HG02938 (cell line): ENCODE data around the gene PDHB.

ENCODE experiments used
- ATAC-seq: cut with Tn5 transposase; IDR thresholded peaks from one replicate; pipeline ENCODE4 v1.9.1; 2021; ENCODE audit warnings: mild to moderate bottlenecking, moderate library complexity; ENCODE audit not compliant: unreplicated experiment

Gene PDHB

DNA sequence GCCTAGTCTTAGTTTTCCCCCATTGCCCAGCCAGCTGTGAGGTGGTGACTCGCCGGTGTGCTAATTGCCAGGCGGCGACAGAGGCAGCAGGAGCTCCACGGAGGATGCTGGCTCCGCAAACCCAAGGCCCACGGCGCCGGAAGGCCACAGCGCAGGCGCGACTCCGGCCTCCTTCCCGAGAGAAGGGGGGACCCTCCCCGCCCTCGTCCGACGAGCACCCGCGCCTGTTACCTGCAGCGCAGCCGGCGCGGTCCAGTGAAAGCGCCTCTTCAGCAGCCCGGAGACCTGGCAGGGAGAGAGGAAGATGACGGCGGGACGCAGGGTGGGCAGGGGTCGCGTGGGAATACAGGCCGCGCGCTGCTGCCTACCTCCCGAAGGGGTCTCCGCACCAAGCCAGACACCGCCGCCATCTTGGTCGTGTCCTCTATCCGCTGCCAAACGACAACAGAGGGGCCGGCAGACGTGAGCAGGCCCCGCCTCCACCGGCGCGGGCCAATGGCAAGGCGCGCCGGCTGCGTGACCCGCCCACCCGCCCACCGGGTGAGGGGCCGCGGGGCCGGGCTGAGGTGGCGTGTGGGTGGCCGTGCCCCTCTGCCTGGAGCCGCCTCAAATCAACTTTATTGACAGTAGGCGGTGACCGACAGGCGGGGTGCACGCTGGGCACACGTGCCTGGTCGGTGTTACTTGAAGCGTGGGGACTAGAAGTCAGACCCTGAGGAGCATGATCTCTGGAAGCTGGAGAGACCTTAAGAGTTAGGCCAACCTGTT lies at the start of gene PDHB:
Gene PDHB (minus strand): TSS at position 433 of the 768 bp plus-strand sequence. CDS start 23 bp downstream, at position 410.
- peak; percentile 89 for ATAC-seq

DNA sequence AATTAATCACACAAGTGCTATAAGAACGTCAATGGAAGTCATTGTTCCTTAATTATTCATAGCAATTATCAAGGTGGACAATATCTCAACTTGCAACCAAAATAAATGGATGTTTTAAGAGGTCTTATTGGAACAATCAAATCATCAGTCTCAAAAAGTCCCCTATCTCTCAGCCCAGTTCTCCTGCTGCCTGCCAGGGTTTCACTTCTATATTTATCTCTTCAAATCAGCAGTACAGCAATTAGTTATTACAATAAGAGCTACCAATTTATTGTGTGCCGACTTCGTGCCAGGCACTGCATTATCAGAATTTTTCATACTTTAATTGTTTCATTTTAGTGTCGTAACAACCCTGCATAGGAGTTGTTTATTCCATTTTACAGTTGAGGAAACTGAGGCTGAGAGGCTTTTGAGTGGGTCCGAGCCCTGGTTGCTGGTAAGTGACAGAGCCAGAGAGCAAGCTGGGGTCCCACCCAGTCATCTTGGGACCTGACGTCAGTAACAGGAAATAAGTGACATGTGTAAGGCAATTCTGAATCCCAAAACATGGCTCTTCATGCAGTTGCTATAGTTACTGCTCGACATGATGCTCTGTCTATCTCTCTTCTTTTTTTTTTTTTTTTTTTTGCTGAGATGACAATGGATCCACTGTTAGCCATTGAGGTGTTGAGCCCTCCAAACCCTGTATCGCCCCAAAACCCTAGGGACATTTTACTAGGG lies 49.4 kb upstream of the PDHB start:
- ATAC-seq = no peak

DNA sequence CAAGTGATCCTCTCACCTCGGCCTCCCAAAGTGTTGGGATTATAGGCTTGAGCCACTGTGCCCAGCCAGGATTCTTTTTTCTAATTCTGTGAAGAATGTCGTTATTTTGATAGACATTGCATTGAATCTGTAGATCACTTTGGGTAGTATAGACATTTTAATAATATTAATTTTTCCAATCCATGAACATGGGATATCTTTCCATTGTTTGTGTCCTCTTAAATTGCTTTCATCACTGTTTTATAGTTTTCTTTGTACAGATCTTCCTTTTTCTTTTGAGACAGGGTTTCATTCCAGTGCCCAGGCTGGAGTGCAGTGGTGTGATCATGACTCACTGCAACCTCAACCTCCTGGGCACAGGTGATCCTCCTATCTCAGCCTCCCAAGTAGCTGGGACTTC lies 46.7 kb upstream of the PDHB start:
- ATAC-seq = no peak

DNA sequence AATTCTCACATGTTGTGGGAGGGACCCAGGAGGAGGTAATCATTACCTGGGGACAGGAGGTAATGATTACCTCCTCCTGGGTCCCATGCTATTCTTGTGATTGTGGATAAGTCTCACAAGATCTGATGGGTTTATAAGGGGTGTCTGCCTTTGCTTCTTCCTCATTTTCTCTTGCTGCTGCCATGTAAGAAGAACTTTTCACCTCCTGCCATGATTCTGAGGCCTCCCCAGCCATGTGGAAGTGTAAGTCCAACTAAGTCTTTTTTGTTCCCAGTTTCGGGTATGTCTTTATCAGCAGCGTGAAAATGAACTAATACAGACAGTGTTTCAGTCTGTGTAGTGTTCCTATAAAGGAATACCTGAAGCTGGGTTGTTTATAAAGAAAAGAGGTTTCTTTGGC lies 45.1 kb upstream of the PDHB start:
- no peak for ATAC-seq

- ATAC-seq = no peak
Observed at GRCh38 chr3:58474967-58475578, 41.4 kb upstream of the PDHB start.

DNA sequence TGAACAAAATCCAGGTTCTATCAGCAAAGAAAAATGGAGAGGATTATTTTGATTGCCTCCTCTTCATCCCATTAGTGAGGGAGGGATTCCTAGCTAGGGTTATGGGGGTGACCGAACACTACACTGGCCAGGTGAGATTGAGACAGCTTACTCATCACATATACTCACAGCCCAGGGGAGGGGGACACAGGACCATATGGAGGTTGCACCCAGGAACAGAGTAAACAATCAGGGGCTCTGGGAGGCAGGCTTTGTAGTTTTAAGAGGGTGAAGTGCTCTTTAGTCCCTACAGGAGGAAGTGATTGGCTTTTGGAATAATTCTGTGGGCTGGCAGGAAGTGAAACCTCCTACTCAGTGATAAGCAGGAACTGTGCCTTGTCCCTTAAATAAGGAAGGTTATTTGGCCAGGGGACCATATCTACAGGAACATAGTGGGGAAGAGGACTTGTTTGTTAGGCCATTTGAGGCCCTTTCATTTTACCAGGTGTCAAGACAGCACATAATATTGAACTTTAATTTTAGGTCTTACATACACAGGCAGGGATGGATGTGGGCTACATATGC lies 40.8 kb upstream of the PDHB start:
- no peak for ATAC-seq

GRCh38 chr3:58473275-58473674 lies 39.6 kb upstream of the PDHB start:
- no peak for ATAC-seq

DNA sequence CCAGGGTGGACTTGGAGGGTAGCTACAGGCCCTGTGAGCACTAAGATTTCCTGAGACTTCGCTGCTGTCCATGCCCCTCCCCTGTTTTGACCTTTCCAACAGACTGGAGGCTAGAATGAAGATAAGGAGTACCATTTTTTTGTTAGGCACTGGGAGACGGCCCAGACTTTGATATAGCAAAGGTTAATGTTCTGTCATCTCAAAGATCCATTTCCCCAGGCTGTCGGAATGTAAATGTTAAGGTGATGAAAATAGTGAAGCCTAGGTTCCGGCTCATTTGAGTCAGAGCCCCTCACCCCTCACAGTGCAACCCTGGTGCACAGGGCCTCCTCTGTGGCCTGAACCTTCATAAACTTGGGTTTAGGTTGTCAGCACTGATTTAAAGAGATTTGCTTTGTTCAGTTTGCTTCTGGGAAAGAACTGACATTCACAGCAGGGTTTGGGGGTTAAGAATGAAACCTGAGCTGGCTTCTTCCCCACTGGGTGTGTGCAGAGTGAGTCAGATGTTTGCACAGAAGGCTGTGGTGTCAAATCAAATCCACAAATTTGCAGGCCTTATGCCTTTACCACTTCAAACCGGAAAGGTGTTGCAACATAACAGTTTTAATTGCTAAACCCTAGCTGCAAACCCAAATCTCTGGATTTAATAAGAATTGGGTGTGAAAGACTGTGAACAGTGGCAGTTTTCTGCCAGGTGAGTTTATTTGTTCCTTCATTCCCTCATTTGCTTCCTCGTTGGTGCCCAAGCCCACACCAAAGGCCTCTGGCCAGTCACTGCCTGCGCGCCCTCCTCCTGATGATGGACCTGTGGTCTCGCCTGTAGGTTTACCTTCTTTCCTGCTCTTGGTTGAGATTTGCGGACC lies 37.6 kb upstream of the PDHB start:
- peak; percentile 49 for ATAC-seq

DNA sequence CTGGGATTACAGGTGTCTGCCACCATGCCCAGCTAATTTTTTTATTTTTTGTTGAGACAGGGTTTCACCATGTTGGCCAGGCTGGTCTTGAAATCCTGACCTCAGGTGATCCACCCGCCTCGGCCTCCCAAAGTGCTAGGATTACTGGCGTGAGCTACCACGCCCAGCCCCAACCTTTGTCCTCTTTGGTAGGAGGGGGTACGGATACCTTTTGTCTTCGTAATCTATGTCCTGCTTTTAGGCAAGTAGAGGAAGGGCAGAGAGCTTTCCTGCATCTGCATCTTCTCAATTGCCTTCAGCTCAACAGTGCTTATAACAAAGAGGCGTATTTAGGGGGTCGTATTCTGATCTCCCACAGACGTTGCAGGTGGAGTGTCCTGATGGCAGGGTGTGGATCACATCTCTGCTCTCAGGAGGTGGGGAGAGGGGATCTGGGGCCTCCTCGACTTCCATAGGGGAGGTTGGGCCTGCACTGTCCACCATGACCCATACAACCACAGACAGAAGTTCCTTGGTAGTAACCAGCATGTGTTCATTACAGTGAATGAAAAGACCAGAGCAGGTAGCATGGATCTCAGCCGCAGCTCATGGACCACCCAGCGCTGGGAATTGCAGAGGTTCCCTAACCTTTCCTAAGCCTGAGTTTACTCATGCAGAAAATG lies 36.9 kb upstream of the PDHB start:
- no peak for ATAC-seq

DNA sequence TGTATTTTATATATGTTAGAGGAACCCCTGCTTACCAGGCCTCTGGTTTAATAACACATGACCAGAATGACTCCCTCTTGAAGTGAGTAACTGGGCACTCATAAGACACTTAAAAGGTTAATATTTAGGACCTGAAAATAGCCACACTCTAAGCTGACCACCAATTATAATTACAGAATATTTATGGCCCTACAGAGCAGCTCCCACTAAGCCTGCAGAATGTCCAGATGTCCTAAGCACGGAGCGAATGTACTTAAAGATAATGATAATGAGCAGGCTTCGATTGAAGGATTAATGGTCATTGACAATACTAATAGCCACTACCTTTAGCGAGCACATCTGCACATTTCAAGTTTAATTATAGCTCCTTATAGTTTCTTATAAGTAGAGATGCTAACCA lies 35.5 kb upstream of the PDHB start:
- no peak for ATAC-seq

DNA sequence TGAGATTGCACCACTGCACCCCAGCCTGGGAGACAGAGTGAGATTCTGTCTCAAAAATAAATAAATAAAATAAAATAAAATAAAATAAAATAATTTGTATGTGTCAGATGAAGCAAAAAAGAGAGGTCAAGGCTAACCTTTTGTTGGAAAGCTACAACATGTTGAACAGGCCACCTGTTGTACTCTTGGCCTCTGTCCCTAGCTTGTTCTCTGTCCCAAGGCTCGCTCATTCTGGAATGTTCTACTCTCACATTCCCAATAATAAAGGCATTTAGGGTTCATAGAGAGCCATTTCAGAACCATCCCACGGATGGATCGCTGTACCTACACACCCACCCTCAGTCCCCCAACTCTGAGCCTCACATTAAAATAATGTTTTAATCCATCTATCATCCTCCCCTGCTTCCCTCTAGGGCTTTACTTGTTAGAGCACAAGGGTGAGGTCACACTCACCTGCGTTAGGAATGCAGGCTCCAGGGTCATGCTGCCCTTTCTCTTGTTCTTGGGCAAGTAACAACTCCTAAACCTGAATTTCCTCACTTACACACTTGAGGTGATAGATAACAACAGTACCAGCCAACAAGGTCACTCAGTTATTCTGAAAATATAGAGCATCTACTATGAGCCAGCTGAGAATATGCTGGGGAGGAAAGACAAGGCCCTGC lies 33.4 kb upstream of the PDHB start:
- ATAC-seq = no peak

GRCh38 chr3:58464866-58465265 lies 31.2 kb upstream of the PDHB start:
- no peak for ATAC-seq

GRCh38 chr3:58463942-58464271 lies 30.3 kb upstream of the PDHB start:
- ATAC-seq = no peak

DNA sequence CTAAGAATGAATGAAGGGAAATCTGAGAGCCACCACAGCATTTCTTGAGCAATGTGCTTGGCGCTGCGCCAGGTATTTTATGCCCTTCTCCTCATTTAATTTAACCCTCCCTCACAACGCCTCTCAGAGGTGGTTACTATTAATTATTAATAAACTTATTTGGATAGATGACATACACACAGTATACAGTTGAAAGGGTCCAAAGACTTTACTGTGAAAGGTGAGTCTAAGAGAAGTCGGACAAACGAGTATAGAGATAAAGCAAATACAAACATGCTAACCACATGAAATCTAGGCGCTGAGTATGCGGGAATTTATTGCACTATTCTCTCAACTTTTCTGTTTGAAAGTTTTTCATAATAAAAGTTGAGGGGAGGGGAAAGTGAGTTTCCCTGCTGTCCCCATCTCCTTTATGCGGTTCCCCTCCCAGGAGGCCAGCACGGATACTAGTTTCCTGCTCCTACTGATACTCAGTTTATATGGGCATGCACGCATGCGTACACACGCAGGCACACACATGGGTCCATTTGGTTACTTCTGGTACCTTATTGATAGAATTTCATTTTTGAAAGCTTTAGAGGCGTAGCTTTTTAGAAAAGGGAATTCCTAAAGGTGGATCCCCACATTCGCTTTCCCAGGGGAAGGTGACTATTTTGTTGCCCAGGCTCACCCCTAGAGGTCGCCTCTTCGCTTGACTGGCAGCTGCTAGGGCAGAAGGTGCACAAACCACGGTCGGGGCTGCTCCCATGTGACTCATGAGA lies 29.7 kb upstream of the PDHB start:
- no peak for ATAC-seq

- ATAC-seq = no peak
Observed at GRCh38 chr3:58462829-58463180, 29.2 kb upstream of the PDHB start.

- no peak for ATAC-seq
Observed at GRCh38 chr3:58459160-58459559, 25.5 kb upstream of the PDHB start.

DNA sequence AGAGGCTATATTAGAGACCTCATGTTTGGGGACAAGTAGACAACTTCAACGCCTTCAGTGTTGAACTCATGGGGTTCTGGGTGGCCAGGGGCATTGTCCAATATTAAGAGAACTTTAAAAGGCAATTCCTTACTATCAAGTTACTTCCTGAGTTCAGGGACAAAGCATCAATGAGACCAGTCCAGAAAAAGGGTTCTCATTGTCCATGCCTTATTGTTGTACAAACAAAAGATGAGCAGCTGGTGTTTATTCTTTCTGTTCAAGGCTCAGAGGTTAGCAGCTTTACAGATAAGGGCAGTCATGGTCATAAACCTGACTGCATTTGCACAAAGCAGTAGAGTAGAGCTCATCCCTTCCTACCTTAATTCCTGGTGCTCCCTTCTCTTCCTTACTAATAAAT lies 18.5 kb upstream of the PDHB start:
- no peak for ATAC-seq

GRCh38 chr3:58441514-58442450 lies 8.2 kb upstream of the PDHB start:
- ATAC-seq = no peak
